Central memory CD8-positive, alpha-beta T cell (primary cell): Measurements from ENCODE around the gene OXCT2.

Experiments
- ATAC-seq: fragments of 150-1000 bp; cut with Tn5 transposase; replicated peaks from 2 replicates; pipeline ENCODE4 v1.10.0; 2022; ENCODE audit warnings: mild to moderate bottlenecking, moderate FRiP score, moderate number of reproducible peaks; ENCODE audit not compliant: poor library complexity, severe bottlenecking; ENCODE audit errors: extremely low read depth
- DNase-seq, 2 donors: peaks; one replicate each; pipeline ENCODE4 v3.0.0; 2021; ENCODE audit warnings: low spot score in 2 of 2
- H3K27ac Mint-ChIP-seq: one replicate; pipeline ENCODE4 v1.8.0; 2022; ENCODE audit warnings: low read depth, mild to moderate bottlenecking, moderate library complexity, mixed read lengths
- H3K27me3 Mint-ChIP-seq: one replicate; pipeline ENCODE4 v1.8.0; 2022; ENCODE audit warnings: mixed read lengths
- H3K36me3 Mint-ChIP-seq: one replicate; pipeline ENCODE4 v1.8.0; 2022; ENCODE audit warnings: mild to moderate bottlenecking, moderate library complexity, mixed read lengths; ENCODE audit not compliant: insufficient read depth
- H3K4me1 Mint-ChIP-seq: one replicate; pipeline ENCODE4 v1.8.0; 2022; ENCODE audit warnings: mixed read lengths
- H3K4me3 Mint-ChIP-seq: one replicate; pipeline ENCODE4 v1.8.0; 2022; ENCODE audit warnings: mild to moderate bottlenecking, moderate library complexity, mixed read lengths
- H3K9me3 Mint-ChIP-seq: one replicate; pipeline ENCODE4 v1.8.0; 2022; ENCODE audit warnings: mixed read lengths

The OXCT2 gene

DNA sequence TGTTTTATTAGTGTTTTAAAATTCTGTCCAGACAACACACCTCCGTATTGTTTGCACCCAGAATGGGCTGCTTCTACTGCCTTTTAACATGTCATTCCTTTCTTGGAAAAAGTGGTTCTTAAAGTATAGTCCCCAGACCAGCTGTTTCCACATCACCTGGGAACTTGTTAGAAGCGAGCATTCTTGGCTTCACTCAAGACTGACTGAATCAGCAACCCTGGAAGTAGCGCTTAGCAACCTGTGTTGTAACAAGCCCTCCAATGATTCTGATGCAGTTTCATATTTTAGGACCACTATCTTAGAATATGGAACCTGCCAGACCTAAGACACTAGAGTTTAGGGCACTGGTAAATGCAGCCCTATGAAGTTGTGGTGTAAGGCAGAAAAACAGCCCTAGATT, 38.4 kb downstream of the OXCT2 start:
- H3K9me3 Mint-ChIP-seq = peaks cover 5% of the 10 kb centered on the region
- no peak overlapping the region for H3K4me3 Mint-ChIP-seq
- ATAC-seq (no peak), DNase-seq (no peak)
- no peaks in the 10 kb centered on the region for H3K36me3 Mint-ChIP-seq
- peaks cover 8% of the 10 kb centered on the region for H3K4me1 Mint-ChIP-seq
- no peak overlapping the region for H3K27ac Mint-ChIP-seq
- peaks cover 68% of the 10 kb centered on the region for H3K27me3 Mint-ChIP-seq

DNA sequence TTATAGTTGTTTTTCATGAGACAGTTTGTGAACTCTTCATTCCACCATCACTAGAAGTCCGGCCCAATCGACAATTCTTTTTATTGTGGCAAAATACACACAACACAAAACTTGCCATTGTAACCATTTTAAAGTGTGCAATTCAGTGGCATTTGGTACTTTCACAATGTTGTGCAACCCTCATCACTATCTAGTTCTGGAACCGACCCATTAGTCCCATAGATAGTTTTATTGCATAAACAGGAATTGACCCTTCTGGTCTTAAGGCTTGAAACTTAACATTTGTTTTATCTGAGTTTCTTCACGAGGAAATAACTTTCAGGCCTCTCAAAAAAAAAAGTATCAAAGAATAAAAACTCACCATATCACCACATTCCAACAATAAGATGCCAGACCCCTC, 41.3 kb downstream of the OXCT2 start:
- no peak for ATAC-seq
- H3K9me3 Mint-ChIP-seq = no peaks in the 10 kb centered on the region
- no peak for DNase-seq
- peaks cover 82% of the 10 kb centered on the region for H3K27me3 Mint-ChIP-seq
- no peak overlapping the region for H3K4me3 Mint-ChIP-seq
- no peaks in the 10 kb centered on the region for H3K4me1 Mint-ChIP-seq
- H3K27ac Mint-ChIP-seq = no peak overlapping the region
- H3K36me3 Mint-ChIP-seq = no peaks in the 10 kb centered on the region

DNA sequence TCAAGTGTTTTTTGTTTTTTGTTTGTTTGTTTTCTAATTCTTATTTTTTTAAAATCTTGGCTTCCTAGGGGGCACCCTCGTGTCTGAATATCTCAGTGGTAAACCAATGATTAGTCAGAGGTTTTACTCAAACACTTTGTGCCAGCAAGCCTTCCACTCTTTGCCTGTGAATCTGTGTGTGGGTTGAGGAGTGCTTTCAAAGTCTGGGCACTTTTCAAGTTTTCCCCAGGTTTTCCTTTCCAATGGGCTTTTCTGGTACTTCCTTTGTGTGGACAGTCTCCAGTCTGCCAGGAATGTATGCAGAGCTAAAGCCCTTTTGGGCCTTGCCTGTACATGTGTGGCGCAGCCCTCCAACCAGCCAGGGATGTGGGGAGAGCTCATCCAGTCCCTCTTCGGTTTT, 42.1 kb downstream of the OXCT2 start:
- ATAC-seq = no peak
- Mint-ChIP-seq H3K36me3 (no peaks in the 10 kb centered on the region), H3K27me3 (peaks cover 82% of the 10 kb centered on the region), H3K27ac (no peak overlapping the region), H3K4me1 (no peaks in the 10 kb centered on the region), H3K9me3 (no peaks in the 10 kb centered on the region), H3K4me3 (no peak overlapping the region)
- no peak for DNase-seq

DNA sequence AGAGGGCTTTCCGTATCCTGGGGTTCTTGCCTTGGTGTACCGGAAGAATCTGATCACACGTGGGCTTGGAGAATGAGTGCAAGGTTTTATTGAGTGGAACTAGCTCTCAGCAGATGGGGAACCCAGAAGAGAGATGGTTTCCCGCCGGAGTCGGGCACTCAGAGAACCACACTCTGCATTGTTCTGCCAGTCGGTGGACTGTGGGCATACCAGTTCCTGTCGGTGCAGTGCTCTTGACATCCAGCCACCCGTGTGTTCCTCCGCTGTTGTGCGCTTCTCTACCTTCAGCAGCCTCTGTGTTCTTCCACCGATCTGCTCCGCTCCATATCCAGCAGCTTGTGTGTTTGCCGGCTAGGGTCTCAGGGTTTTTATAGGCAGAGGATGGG, 43.2 kb downstream of the OXCT2 start:
- ATAC-seq = no peak
- H3K27ac Mint-ChIP-seq = no peak overlapping the region

DNA sequence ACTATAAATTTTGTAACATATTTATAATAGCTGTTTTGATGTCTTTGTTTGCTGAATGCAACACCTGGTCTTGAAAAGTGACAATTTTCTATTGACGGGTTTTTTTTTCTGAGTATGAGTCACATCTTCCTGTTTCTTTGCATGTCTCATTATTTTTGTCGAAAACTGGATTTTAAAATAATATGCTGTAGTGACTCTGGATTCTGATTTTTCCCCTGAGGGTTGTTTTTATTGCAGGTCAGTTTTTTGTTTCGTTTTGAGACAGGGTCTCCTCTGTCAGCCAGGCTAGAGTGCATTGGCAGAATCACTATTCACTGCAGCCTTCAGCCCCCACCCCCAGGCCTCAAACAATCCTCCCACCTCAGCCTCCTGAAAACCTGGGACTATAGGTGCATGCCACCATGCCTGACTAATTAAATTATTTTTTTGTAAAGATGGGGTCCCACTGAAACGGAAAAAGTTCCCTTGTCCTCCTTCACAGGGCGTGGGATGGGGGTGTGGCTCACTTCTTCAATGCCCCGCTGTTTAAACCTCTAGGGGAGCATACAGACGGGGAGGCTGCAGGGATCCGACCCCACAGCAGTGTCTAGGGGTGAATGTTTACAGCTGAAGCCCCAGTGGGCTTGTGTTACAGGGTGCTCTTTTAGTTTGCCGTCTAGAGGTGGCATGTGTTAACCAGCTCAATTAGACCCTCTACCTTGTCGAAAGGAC, 43.8 kb downstream of the OXCT2 start:
- ATAC-seq = no peak
- H3K4me3 Mint-ChIP-seq = no peak overlapping the region
- H3K4me1 Mint-ChIP-seq = no peaks in the 10 kb centered on the region
- no peaks in the 10 kb centered on the region for H3K36me3 Mint-ChIP-seq
- H3K27me3 Mint-ChIP-seq = peaks cover 71% of the 10 kb centered on the region
- no peaks in the 10 kb centered on the region for H3K9me3 Mint-ChIP-seq
- no peak for DNase-seq
- no peak overlapping the region for H3K27ac Mint-ChIP-seq

More for the DNA sequence above, 43.2 kb downstream of the OXCT2 start:
- Mint-ChIP-seq H3K4me3 (no peak overlapping the region), H3K4me1 (no peaks in the 10 kb centered on the region), H3K36me3 (no peaks in the 10 kb centered on the region), H3K9me3 (no peaks in the 10 kb centered on the region), H3K27me3 (peaks cover 72% of the 10 kb centered on the region)
- no peak for DNase-seq

DNA sequence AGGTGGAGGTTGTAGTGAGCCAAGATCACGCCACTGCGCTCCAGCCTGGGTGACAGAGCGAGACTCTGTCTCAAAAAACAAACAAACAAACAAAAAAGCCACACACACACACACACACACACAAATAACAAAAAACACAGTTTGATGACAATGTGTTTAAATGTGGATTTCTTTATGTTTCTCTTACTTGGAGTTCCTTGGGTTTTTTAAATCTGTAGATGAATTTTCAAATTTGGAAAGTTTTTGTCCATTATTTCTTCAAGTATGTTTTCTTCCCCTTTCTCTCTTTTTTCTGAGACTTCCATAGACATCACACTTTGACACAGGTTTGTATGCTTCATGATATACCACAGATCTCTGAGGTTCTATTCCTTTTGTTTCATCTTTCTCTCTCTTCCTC, 44.5 kb downstream of the OXCT2 start:
- ATAC-seq (no peak), DNase-seq (no peak)
- Mint-ChIP-seq H3K27ac (no peak overlapping the region), H3K9me3 (no peaks in the 10 kb centered on the region), H3K4me3 (no peak overlapping the region), H3K36me3 (no peaks in the 10 kb centered on the region), H3K27me3 (peaks cover 70% of the 10 kb centered on the region), H3K4me1 (no peaks in the 10 kb centered on the region)

DNA sequence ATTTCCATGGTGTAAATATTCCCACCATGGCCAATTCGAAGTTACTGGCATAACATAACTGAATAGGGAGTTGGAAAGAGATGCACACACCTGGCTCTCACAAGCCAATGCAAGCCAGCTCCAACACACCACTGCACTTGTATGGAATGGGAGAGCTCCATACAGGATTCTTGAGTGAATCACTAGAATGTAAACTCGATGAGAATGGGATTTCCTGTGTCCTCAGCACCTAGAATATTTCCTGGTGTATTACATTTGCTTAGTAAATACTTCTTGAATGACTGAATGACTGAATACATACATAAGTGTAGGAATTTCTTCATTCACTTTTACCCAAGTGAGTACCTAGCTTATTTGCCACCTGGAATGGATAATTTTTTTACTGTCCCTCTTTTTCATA, 48.7 kb downstream of the OXCT2 start:
- no peak overlapping the region for H3K4me3 Mint-ChIP-seq
- no peaks in the 10 kb centered on the region for H3K4me1 Mint-ChIP-seq
- H3K36me3 Mint-ChIP-seq = no peaks in the 10 kb centered on the region
- no peaks in the 10 kb centered on the region for H3K9me3 Mint-ChIP-seq
- ATAC-seq (no peak), DNase-seq (no peak)
- H3K27me3 Mint-ChIP-seq = peaks cover 40% of the 10 kb centered on the region
- H3K27ac Mint-ChIP-seq = no peak overlapping the region

DNA sequence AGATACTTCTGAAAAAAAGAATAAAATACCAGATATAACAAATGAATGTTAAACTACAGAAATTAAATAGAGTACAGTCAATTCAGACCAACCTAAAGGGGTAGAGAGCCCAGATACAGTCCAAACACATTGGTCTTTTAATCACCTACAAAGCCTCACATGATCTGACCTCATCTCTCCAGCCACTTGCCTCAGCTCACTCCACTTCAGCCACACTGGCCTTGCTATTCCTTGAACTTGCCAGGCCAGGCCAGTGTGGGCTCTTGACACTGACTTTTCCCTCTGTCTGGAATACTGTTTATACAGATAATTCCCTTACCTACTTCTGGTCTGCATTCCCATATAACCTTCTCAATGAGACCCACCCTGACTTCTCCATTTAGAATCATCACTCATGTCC, 49.5 kb downstream of the OXCT2 start:
- Mint-ChIP-seq H3K4me3 (no peak overlapping the region), H3K4me1 (no peaks in the 10 kb centered on the region), H3K9me3 (no peaks in the 10 kb centered on the region), H3K27me3 (peaks cover 40% of the 10 kb centered on the region), H3K27ac (no peak overlapping the region), H3K36me3 (no peaks in the 10 kb centered on the region)
- DNase-seq (no peak), ATAC-seq (no peak)

DNA sequence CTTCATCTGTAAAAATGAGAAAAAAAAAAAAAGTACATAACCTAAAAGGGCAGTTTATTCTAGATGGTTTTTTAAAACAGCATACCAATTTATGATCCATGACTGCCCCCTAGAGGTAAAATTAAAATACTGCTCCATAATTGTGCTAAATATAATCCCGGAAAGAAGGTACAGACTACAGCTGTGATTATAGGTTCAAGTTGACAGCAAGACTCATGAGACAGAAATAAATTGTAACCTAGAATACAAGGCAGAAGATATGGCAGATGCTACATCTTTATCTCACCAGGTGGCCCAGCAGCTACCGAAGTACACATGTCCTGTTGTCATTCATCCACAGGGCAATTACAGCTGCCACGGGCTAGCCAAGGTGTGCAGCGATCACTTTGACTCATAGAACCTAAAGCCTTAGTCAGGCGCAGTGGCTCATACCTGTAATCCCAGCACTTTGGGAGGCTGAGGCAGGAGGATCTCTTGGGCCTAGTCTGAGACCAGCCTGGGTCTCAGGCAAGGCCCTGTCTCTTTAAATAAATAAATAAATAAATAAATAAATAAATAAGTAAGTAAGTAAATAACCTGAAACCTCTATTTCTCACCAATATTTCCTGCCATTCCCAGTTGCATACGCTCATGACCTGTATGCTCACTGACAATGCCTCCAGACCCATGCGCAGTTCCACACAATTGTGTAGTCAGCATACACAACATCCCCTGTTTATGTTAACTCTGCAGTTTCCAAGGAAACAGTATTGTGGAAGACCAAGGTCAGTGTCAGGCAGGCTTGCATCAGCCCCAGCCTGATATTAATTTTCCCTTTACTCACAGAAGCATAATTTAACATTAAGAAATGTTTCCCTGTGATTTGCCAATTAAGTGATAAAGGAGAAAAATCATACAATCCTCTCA, 50.8 kb downstream of the OXCT2 start:
- Mint-ChIP-seq H3K27ac (no peak overlapping the region), H3K4me1 (no peaks in the 10 kb centered on the region), H3K4me3 (no peak overlapping the region), H3K27me3 (peaks cover 36% of the 10 kb centered on the region), H3K36me3 (no peaks in the 10 kb centered on the region), H3K9me3 (no peaks in the 10 kb centered on the region)
- ATAC-seq = no peak
- no peak for DNase-seq
